Measurements from ENCODE around the gene GATA1.

The GATA1 gene

GRCh38 chrX:48786341-48786800 is at the start of gene GATA1:
TSS of gene GATA1 (plus strand) at chrX:48786590. CDS start at chrX:48791110, 4,520 bp downstream.
- DNase-seq, result no peak

GRCh38 chrX:48736878-48737212 is 49.5 kb upstream of the GATA1 start:
- no peak for DNase-seq

GRCh38 chrX:48737213-48737938 is 49.0 kb upstream of the GATA1 start:
- DNase-seq, result peak; percentile 95

- DNase-seq, result no peak
These were observed 48.5 kb upstream of the GATA1 start for GRCh38 chrX:48737940-48738339.

GRCh38 chrX:48741834-48742233 is 44.6 kb upstream of the GATA1 start:
- DNase-seq, result no peak

- no peak for DNase-seq
These were observed 41.2 kb upstream of the GATA1 start for GRCh38 chrX:48745222-48745621.

- DNase-seq, result no peak
These were observed 38.9 kb upstream of the GATA1 start for GRCh38 chrX:48747415-48748016.

GRCh38 chrX:48749182-48749581 is 37.2 kb upstream of the GATA1 start:
- DNase-seq, result no peak

- DNase-seq, result peak; percentile 65
These were observed 35.0 kb upstream of the GATA1 start for GRCh38 chrX:48751343-48751742.

GRCh38 chrX:48752498-48752897 is 33.9 kb upstream of the GATA1 start:
- DNase-seq, result peak; percentile 49

- DNase-seq, result peak; percentile 16
These were observed 32.6 kb upstream of the GATA1 start for GRCh38 chrX:48753708-48754228.

- DNase-seq, result no peak
These were observed 32.2 kb upstream of the GATA1 start for GRCh38 chrX:48754238-48754637.

- DNase-seq, result no peak
These were observed 24.5 kb upstream of the GATA1 start, which contains the start of gene GLOD5 for GRCh38 chrX:48761674-48762471. TSS of gene GLOD5 (plus strand) at chrX:48761747. CDS start at chrX:48761791, 44 bp downstream.

- DNase-seq, result no peak
These were observed 17.2 kb upstream of the GATA1 start for GRCh38 chrX:48769230-48769629.

GRCh38 chrX:48770296-48770695 is 16.1 kb upstream of the GATA1 start:
- no peak for DNase-seq

- no peak for DNase-seq
These were observed 13.8 kb upstream of the GATA1 start for GRCh38 chrX:48772602-48773001.

GRCh38 chrX:48776818-48777439 is 9.5 kb upstream of the GATA1 start:
- DNase-seq, result no peak

GRCh38 chrX:48779399-48779798 is 7.0 kb upstream of the GATA1 start:
- no peak for DNase-seq

GRCh38 chrX:48781705-48782104 is 4.7 kb upstream of the GATA1 start:
- no peak for DNase-seq

GRCh38 chrX:48782216-48782615 is 4.2 kb upstream of the GATA1 start:
- no peak for DNase-seq

GRCh38 chrX:48782795-48783194 is 3.6 kb upstream of the GATA1 start:
- DNase-seq, result no peak

- no peak for DNase-seq
These were observed 1.7 kb upstream of the GATA1 start for GRCh38 chrX:48784726-48785125.

GRCh38 chrX:48785186-48785539 is 1.2 kb upstream of the GATA1 start:
- DNase-seq, result no peak
